ENCODE results near the gene PIEZO2. TPM values are rescaled to one million over a fixed set of nuclear protein-coding genes. Genes with fewer than 3 reads are reported as not detected.

Gene PIEZO2
- total RNA-seq, 1 experiment from 2014 or later, result 0.82 TPM

GRCh38 chr18:11114653-11115052 lies 34.7 kb downstream of the PIEZO2 start:
- no peak for DNase-seq (ENCODE audit: low read depth)

GRCh38 chr18:11113937-11114336 lies 35.4 kb downstream of the PIEZO2 start:
- no peak for DNase-seq (ENCODE audit: low read depth)

GRCh38 chr18:11113046-11113548 lies 36.3 kb downstream of the PIEZO2 start:
- no peak for DNase-seq (ENCODE audit: low read depth)

GRCh38 chr18:11112286-11112685 lies 37.1 kb downstream of the PIEZO2 start:
- no peak for DNase-seq (ENCODE audit: low read depth)

GRCh38 chr18:11110509-11110908 lies 38.9 kb downstream of the PIEZO2 start:
- DNase-seq (ENCODE audit: low read depth), result no peak

- DNase-seq (ENCODE audit: low read depth), result no peak
Observed at GRCh38 chr18:11108947-11109346, 40.4 kb downstream of the PIEZO2 start.

- DNase-seq (ENCODE audit: low read depth), result no peak
Observed at GRCh38 chr18:11106894-11107293, 42.5 kb downstream of the PIEZO2 start.

GRCh38 chr18:11105463-11105862 lies 43.9 kb downstream of the PIEZO2 start:
- no peak for DNase-seq (ENCODE audit: low read depth)

GRCh38 chr18:11104307-11104706 lies 45.1 kb downstream of the PIEZO2 start:
- DNase-seq (ENCODE audit: low read depth), result no peak

GRCh38 chr18:11096839-11097750 lies 52.3 kb downstream of the PIEZO2 start:
- no peak for DNase-seq (ENCODE audit: low read depth)

GRCh38 chr18:11096411-11096810 lies 53.0 kb downstream of the PIEZO2 start:
- peak; percentile 42 for DNase-seq (ENCODE audit: low read depth)

- no peak for DNase-seq (ENCODE audit: low read depth)
Observed at GRCh38 chr18:11095674-11096293, 53.6 kb downstream of the PIEZO2 start.

GRCh38 chr18:11095211-11095610 lies 54.2 kb downstream of the PIEZO2 start:
- DNase-seq (ENCODE audit: low read depth), result no peak

- DNase-seq (ENCODE audit: low read depth), result no peak
Observed at GRCh38 chr18:11091746-11092145, 57.6 kb downstream of the PIEZO2 start.

- DNase-seq (ENCODE audit: low read depth), result no peak
Observed at GRCh38 chr18:11089931-11090715, 59.2 kb downstream of the PIEZO2 start.

GRCh38 chr18:11081009-11081532 lies 68.3 kb downstream of the PIEZO2 start:
- DNase-seq (ENCODE audit: low read depth), result no peak

- no peak for DNase-seq (ENCODE audit: low read depth)
Observed at GRCh38 chr18:11078491-11078890, 70.9 kb downstream of the PIEZO2 start.

- no peak for DNase-seq (ENCODE audit: low read depth)
Observed at GRCh38 chr18:11077548-11078187, 71.7 kb downstream of the PIEZO2 start.

GRCh38 chr18:11074889-11075288 lies 74.5 kb downstream of the PIEZO2 start:
- no peak for DNase-seq (ENCODE audit: low read depth)

GRCh38 chr18:11073971-11074370 lies 75.4 kb downstream of the PIEZO2 start:
- DNase-seq (ENCODE audit: low read depth), result no peak

- no peak for DNase-seq (ENCODE audit: low read depth)
Observed at GRCh38 chr18:11072632-11073031, 76.7 kb downstream of the PIEZO2 start.

Data from HT1080 (cell line).